ENCODE measurements around the gene EIF2B1.

GRCh38 chr12:123621619-123622530, 11.6 kb downstream of the EIF2B1 start:
- TF ChIP-seq ISL1 (CRISPR knock-in tag; IDR thresholded peaks at IDR 0.05) (no peak), CREB5 (CRISPR knock-in tag; IDR thresholded peaks at IDR 0.05; ENCODE audit: low read depth) (no peak), POU6F1 (CRISPR knock-in tag; IDR thresholded peaks at IDR 0.05; ENCODE audit: borderline replicate concordance, low read depth) (no peak), TOX (CRISPR knock-in tag; IDR thresholded peaks at IDR 0.05; ENCODE audit: borderline replicate concordance) (no peak), PATZ1 (CRISPR knock-in tag; IDR thresholded peaks at IDR 0.05; ENCODE audit: borderline replicate concordance) (no peak)
